Measurements from ENCODE around the gene TENM4. TPM values are rescaled to one million over a fixed set of nuclear protein-coding genes. Genes with fewer than 3 reads are reported as not detected.

The TENM4 gene
- total RNA-seq, 1 experiment from 2014 or later, result 0.39 TPM

DNA sequence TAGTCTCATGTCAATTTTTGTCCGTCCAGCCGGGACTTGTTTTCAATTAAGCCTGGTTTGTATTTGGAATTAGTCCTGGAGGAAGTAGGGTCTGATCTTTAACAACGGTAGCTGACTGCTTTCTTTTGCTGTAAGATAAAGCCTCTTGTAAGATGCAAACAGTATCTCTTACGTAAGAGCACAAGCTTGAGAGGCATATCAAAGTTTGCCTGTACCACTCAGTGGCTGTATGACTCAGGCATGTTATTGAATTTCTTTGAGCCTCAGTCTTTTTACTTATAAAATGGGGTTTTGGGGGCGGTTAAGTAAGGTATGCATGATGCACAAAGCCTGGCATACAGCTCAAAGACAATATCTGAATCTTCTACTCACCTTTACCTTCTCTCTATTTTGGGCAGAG, 667.8 kb downstream of the TENM4 start:
- no TSS peak for BruUV-seq (replicated peaks)
- no peak overlapping the region for H3K27ac ChIP-seq (ENCODE audit: low read length)

GRCh38 chr11:78772186-78772585, 668.6 kb downstream of the TENM4 start:
- no TSS peak for BruUV-seq (replicated peaks)
- no peak for DNase-seq (ENCODE audit: low read depth, low spot score)
- Histone ChIP-seq H3K27me3 (ENCODE audit: control insufficient read depth, insufficient read depth, low read length) (0 out of 2 replicates have a peak, but pooled peaks cover 5% of the 10 kb centered on the region), H3K27ac (ENCODE audit: low read length) (no peak overlapping the region), H3K36me3 (ENCODE audit: control insufficient read depth, insufficient read depth, low read length) (no peaks in the 10 kb centered on the region), H3K4me1 (ENCODE audit: control insufficient read depth, insufficient read depth, low read length) (no peaks in the 10 kb centered on the region), H3K4me3 (ENCODE audit: low read depth in 2 of 2, low read length in 2 of 2) (no peak overlapping the region), H3K9me3 (ENCODE audit: control insufficient read depth, insufficient read depth, low read depth, low read length) (no peaks in the 10 kb centered on the region)
- CTCF ChIA-PET, result no interaction called here
- no peak for ATAC-seq
- in situ Hi-C loops (cut with HindIII; ENCODE audit: low pct_unique_long_range_greater_than_20kb, low sequenced_read_pairs) (no loop called here), intact Hi-C loops (cut with micrococcal nuclease; ENCODE audit: unreplicated experiment) (no loop called here)
- POLR2A ChIA-PET, result no interaction called here
- TF ChIP-seq SIN3A (IDR thresholded peaks at IDR 0.05; ENCODE audit: borderline replicate concordance, insufficient read depth, low read depth, low read length) (no peak), CTCF (IDR thresholded peaks at IDR 0.05) (no peak), TCF7L2 (IDR thresholded peaks at IDR 0.05; ENCODE audit: low read depth, low read length) (no peak), POLR2AphosphoS5 (IDR thresholded peaks at IDR 0.05; ENCODE audit: low read depth, low read length) (no peak)
- TF ChIP-seq, protein P1, sequence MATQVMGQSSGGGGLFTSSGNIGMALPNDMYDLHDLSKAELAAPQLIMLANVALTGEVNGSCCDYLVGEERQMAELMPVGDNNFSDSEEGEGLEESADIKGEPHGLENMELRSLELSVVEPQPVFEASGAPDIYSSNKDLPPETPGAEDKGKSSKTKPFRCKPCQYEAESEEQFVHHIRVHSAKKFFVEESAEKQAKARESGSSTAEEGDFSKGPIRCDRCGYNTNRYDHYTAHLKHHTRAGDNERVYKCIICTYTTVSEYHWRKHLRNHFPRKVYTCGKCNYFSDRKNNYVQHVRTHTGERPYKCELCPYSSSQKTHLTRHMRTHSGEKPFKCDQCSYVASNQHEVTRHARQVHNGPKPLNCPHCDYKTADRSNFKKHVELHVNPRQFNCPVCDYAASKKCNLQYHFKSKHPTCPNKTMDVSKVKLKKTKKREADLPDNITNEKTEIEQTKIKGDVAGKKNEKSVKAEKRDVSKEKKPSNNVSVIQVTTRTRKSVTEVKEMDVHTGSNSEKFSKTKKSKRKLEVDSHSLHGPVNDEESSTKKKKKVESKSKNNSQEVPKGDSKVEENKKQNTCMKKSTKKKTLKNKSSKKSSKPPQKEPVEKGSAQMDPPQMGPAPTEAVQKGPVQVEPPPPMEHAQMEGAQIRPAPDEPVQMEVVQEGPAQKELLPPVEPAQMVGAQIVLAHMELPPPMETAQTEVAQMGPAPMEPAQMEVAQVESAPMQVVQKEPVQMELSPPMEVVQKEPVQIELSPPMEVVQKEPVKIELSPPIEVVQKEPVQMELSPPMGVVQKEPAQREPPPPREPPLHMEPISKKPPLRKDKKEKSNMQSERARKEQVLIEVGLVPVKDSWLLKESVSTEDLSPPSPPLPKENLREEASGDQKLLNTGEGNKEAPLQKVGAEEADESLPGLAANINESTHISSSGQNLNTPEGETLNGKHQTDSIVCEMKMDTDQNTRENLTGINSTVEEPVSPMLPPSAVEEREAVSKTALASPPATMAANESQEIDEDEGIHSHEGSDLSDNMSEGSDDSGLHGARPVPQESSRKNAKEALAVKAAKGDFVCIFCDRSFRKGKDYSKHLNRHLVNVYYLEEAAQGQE (IDR thresholded peaks at IDR 0.05; ENCODE audit: insufficient read depth in 1 of 2, low read depth in 2 of 2, low read length in 1 of 2), result no peak

More for the DNA sequence above, 667.8 kb downstream of the TENM4 start:
- Histone ChIP-seq H3K4me1 (ENCODE audit: control insufficient read depth, insufficient read depth, low read length) (no peaks in the 10 kb centered on the region), H3K27me3 (ENCODE audit: control insufficient read depth, insufficient read depth, low read length) (0 out of 2 replicates have a peak, but pooled peaks cover 5% of the 10 kb centered on the region), H3K4me3 (ENCODE audit: low read depth in 2 of 2, low read length in 2 of 2) (no peak overlapping the region), H3K36me3 (ENCODE audit: control insufficient read depth, insufficient read depth, low read length) (no peaks in the 10 kb centered on the region), H3K9me3 (ENCODE audit: control insufficient read depth, insufficient read depth, low read depth, low read length) (no peaks in the 10 kb centered on the region)
- TF ChIP-seq SIN3A (IDR thresholded peaks at IDR 0.05; ENCODE audit: borderline replicate concordance, insufficient read depth, low read depth, low read length), result no peak
- TF ChIP-seq POLR2AphosphoS5 (IDR thresholded peaks at IDR 0.05; ENCODE audit: low read depth, low read length), result no peak
- TF ChIP-seq, protein P1 (IDR thresholded peaks at IDR 0.05; ENCODE audit: insufficient read depth in 1 of 2, low read depth in 2 of 2, low read length in 1 of 2), result no peak
- no peak for TF ChIP-seq TCF7L2 (IDR thresholded peaks at IDR 0.05; ENCODE audit: low read depth, low read length)
- intact Hi-C loops (cut with micrococcal nuclease; ENCODE audit: unreplicated experiment) (no loop called here), in situ Hi-C loops (cut with HindIII; ENCODE audit: low pct_unique_long_range_greater_than_20kb, low sequenced_read_pairs) (no loop called here)
- DNase-seq (ENCODE audit: low read depth, low spot score) (no peak), ATAC-seq (no peak)
- ChIA-PET CTCF (no interaction called here), POLR2A (no interaction called here)
